Endothelial cell of umbilical vein (primary cell): ENCODE data around the gene FGFR3. TPM values are rescaled to one million over a fixed set of nuclear protein-coding genes. Genes with fewer than 3 reads are reported as not detected.

Source experiments
- BruUV-seq: library from RNA; stranded (reverse); fragments of 400-500 nt; replicated peaks from 2 replicates; lab custom pipeline; 2021; lab: Mats Ljungman, UMichigan
- CTCF ChIA-PET: fragments of 300-600, 350-600 bp; sonication (Branson Sonifier 250); formaldehyde crosslinking; loops from one replicate; lab custom pipeline; 2021; ENCODE audit warnings: antibody characterized with exemption, inconsistent platforms; lab: Charles Lee
- POLR2A ChIA-PET: fragments of 300-600, 350-600 bp; sonication (Branson Sonifier 250); formaldehyde crosslinking; loops from one replicate; lab custom pipeline; 2021; ENCODE audit warnings: antibody characterized with exemption, inconsistent platforms; lab: Charles Lee
- DNase-seq: peaks from one replicate; pipeline ENCODE4 v3.0.0-alpha.2; 2011; ENCODE audit warnings: low read depth, low spot score
- FAIRE-seq: peaks from 2 replicates; lab custom pipeline; 2011; peaks lifted over from hg19 to GRCh38; lab: Jason Lieb, UNC
- H2AFZ ChIP-seq: 2 replicates; pipeline ENCODE4 v1.6.0; 2012; ENCODE audit warnings: low read depth, low read length, control low read depth, inconsistent platforms
- H3K27ac ChIP-seq: 2 replicates; pipeline ENCODE4 v1.5.1; 2011; ENCODE audit warnings: low read depth, mild to moderate bottlenecking, control low read depth, low read length, moderate library complexity; ENCODE audit not compliant: insufficient read depth
- H3K27me3 ChIP-seq, 2 experiments: 2 replicates each; pipeline versions ENCODE4 v1.6.0 to v1.6.1; 2011; ENCODE audit warnings: low read length in 2 of 2, mixed read lengths in 1 of 2; ENCODE audit not compliant: control insufficient read depth in 2 of 2, insufficient read depth in 2 of 2
- H3K36me3 ChIP-seq, 2 experiments: 2 replicates in 1 of 2; 3 replicates in 1 of 2; pipeline ENCODE4 v1.5.1; 2011; ENCODE audit warnings: low read length in 2 of 2, mild to moderate bottlenecking in 1 of 2, moderate library complexity in 1 of 2; ENCODE audit not compliant: control insufficient read depth in 2 of 2, insufficient read depth in 2 of 2; ENCODE audit errors: extremely low read depth in 1 of 2
- H3K4me1 ChIP-seq: 3 replicates; pipeline ENCODE4 v1.5.1; 2011; ENCODE audit warnings: mild to moderate bottlenecking, low read length; ENCODE audit not compliant: control insufficient read depth, insufficient read depth; ENCODE audit errors: extremely low read depth
- H3K4me2 ChIP-seq: 2 replicates; pipeline ENCODE4 v1.6.1; 2011; ENCODE audit warnings: low read length, control low read depth, mixed read lengths; ENCODE audit not compliant: insufficient read depth
- H3K4me3 ChIP-seq, 3 experiments: fragments of 200-600 bp in 1 of 3; sonication (generic), shearing (Covaris generic) in 1 of 3; replicated peaks in 1 of 3; 2 replicates each; pipeline ENCODE4 v1.5.1; 2011 to 2016; ENCODE audit warnings: control low read depth in 3 of 3, low read length in 3 of 3, mild to moderate bottlenecking in 2 of 3, inconsistent platforms in 1 of 3, low read depth in 1 of 3, moderate library complexity in 1 of 3; ENCODE audit not compliant: insufficient read depth in 1 of 3
- H3K79me2 ChIP-seq: 2 replicates; pipeline ENCODE4 v1.6.0; 2012; ENCODE audit warnings: low read length, inconsistent platforms; ENCODE audit not compliant: control insufficient read depth, insufficient read depth
- H3K9ac ChIP-seq: replicated peaks from 2 replicates; pipeline ENCODE3; 2011; ENCODE audit warnings: low read length, control low read depth; ENCODE audit not compliant: insufficient read depth; ENCODE audit errors: extremely low read depth
- H3K9me1 ChIP-seq: replicated peaks from 3 replicates; pipeline ENCODE4 v1.6.0; 2011; ENCODE audit warnings: mild to moderate bottlenecking, low read length; ENCODE audit not compliant: control insufficient read depth, insufficient read depth; ENCODE audit errors: extremely low read depth
- H3K9me3 ChIP-seq: replicated peaks from 2 replicates; pipeline ENCODE4 v1.5.1; 2012; ENCODE audit warnings: low read length, inconsistent platforms; ENCODE audit not compliant: control insufficient read depth, insufficient read depth
- H4K20me1 ChIP-seq: replicated peaks from 2 replicates; pipeline ENCODE3; 2011; ENCODE audit warnings: mild to moderate bottlenecking, low read length; ENCODE audit not compliant: control insufficient read depth, insufficient read depth; ENCODE audit errors: extremely low read depth
- CTCF ChIP-seq, 2 donors: IDR thresholded peaks; 1 replicate in 1 of 2; 2 replicates in 1 of 2; pipeline ENCODE4 v1.5.1; 2011; ENCODE audit warnings: low read length in 2 of 2, mild to moderate bottlenecking in 2 of 2, moderate library complexity in 2 of 2, control low read depth in 1 of 2, inconsistent platforms in 1 of 2, low read depth in 1 of 2; ENCODE audit not compliant: insufficient read depth in 1 of 2; ENCODE audit errors: extremely low read depth in 1 of 2
- EZH2 ChIP-seq: IDR thresholded peaks from 2 replicates; pipeline ENCODE4 v1.6.1; 2012; ENCODE audit warnings: borderline replicate concordance, low read depth, mild to moderate bottlenecking, moderate library complexity, low read length, inconsistent platforms; ENCODE audit not compliant: severe bottlenecking
- FOS ChIP-seq: IDR thresholded peaks from 2 replicates; pipeline ENCODE4 v1.6.1; 2011; ENCODE audit warnings: mild to moderate bottlenecking, low read length, moderate library complexity, borderline replicate concordance; ENCODE audit not compliant: insufficient read depth
- GATA2 ChIP-seq: IDR thresholded peaks from 2 replicates; pipeline ENCODE4 v1.7.0; 2011; ENCODE audit warnings: low read depth, mild to moderate bottlenecking, moderate library complexity, mixed read lengths, low read length; ENCODE audit not compliant: insufficient read length, insufficient read depth
- JUN ChIP-seq: IDR thresholded peaks from 2 replicates; pipeline ENCODE4 v1.6.1; 2011; ENCODE audit warnings: borderline replicate concordance, low read depth; ENCODE audit not compliant: insufficient read length, insufficient read depth
- MAX ChIP-seq: IDR thresholded peaks from 2 replicates; pipeline ENCODE4 v1.6.1; 2011; ENCODE audit not compliant: insufficient read depth, insufficient read length
- MYC ChIP-seq: IDR thresholded peaks from one replicate; pipeline ENCODE4 v1.6.1; 2011; ENCODE audit warnings: mild to moderate bottlenecking, low read depth, low read length
- POLR2A ChIP-seq: IDR thresholded peaks from 2 replicates; pipeline ENCODE4 v1.6.1; 2012; ENCODE audit warnings: low read depth, mild to moderate bottlenecking, control low read depth, low read length
- POLR2AphosphoS5 ChIP-seq: IDR thresholded peaks from 2 replicates; pipeline ENCODE4 v1.6.1; 2012; ENCODE audit warnings: low read depth, mild to moderate bottlenecking, control low read depth, low read length, moderate library complexity; ENCODE audit not compliant: insufficient read depth
- dilution Hi-C: fragments of 300-500 bp; cut with MboI; formaldehyde crosslinking; loops from one replicate; pipeline ENCODE4 v1.15.0; 2019; ENCODE audit warnings: low sequenced_read_pairs; ENCODE audit not compliant: extremely low pct_ligation_motif_present
- intact Hi-C: fragments of 100-400 bp; cut with micrococcal nuclease; formaldehyde crosslinking; loops from one replicate; pipeline ENCODE4 v1.10.0; 2022
- polyA plus RNA-seq, 4 experiments: library from polyadenylated mRNA; depleted of rRNA in 3 of 4; stranded (reverse) in 3 of 4; unstranded in 1 of 4; fragments of >200 nt; gene quantifications; 2 replicates each; pipeline versions ENCODE4 v1.2.1 to v1.2.3, GENCODE V29; 2011 to 2012; ENCODE audit warnings: missing spikeins in 1 of 4
- total RNA-seq: library from RNA; stranded (reverse); gene quantifications from 2 replicates; pipeline ENCODE4 v1.2.3, GENCODE V29; 2021

The FGFR3 gene
- total and polyA plus RNA-seq, 2 donors (not counting 3 experiments of a cell fraction or from before 2014, with no cell fraction given) = 0.73 to 1.2 TPM

- H3K36me3 ChIP-seq = peaks cover 12 to 42% of the 10 kb centered on the region in 2 experiments
- no peaks in the 10 kb centered on the region for H3K79me2 ChIP-seq
- H2AFZ ChIP-seq = no peak overlapping the region
- H3K9me3 ChIP-seq = no peaks in the 10 kb centered on the region
- POLR2A ChIA-PET = no interaction called here
- H3K27ac ChIP-seq = no peak overlapping the region
- TF ChIP-seq JUN = no peak
- no peak for TF ChIP-seq POLR2AphosphoS5
- no peak for TF ChIP-seq POLR2A
- no peak for TF ChIP-seq FOS
- no peak for TF ChIP-seq CTCF (IDR thresholded peaks at IDR 0.05; ENCODE audit: extremely low read depth in 1 of 2, insufficient read depth in 1 of 2, low read depth in 1 of 2, low read length in 2 of 2)
- no peak for TF ChIP-seq MYC
- no peak for TF ChIP-seq MAX
- no peak for TF ChIP-seq GATA2
- TF ChIP-seq EZH2 = no peak
- H3K9ac ChIP-seq = no peak overlapping the region
- H3K4me3 ChIP-seq = no peak overlapping the region
- dilution Hi-C loops = no loop called here
- no peaks in the 10 kb centered on the region for H4K20me1 ChIP-seq
- CTCF ChIA-PET = interaction anchor here (1.0 to 1.2 kb wide), 2 partner anchors 72 to 84 kb away, joined by 4 to 6 read pairs; no protein-coding TSS in a partner anchor
- DNase-seq (no peak), FAIRE-seq (no peak)
- no peaks in the 10 kb centered on the region for H3K9me1 ChIP-seq
- BruUV-seq = no TSS peak
- H3K4me2 ChIP-seq = no peak overlapping the region
- no peaks in the 10 kb centered on the region for H3K27me3 ChIP-seq
- intact Hi-C loops = no loop called here
- no peaks in the 10 kb centered on the region for H3K4me1 ChIP-seq
Observed at GRCh38 chr4:1826531-1827350, 33.6 kb downstream of the FGFR3 start.
